HuH-7.5 (cell line): ENCODE measurements around the gene COMMD2.

ENCODE experiments used
- DNase-seq: peaks from one replicate; pipeline ENCODE4 v3.0.0; 2011; ENCODE audit warnings: low spot score

COMMD2 gene

GRCh38 chr3:149763565-149764195 is 11.4 kb upstream of the COMMD2 start:
- no peak for DNase-seq

- DNase-seq = no peak
Measured at GRCh38 chr3:149753717-149754116, 1.4 kb upstream of the COMMD2 start.

- no peak for DNase-seq
Measured at GRCh38 chr3:149752788-149753136, 473 bp upstream of the COMMD2 start.

- no peak for DNase-seq
Measured at GRCh38 chr3:149751551-149751950, 738 bp downstream of the COMMD2 start.

GRCh38 chr3:149744606-149745005 is 7.7 kb downstream of the COMMD2 start:
- no peak for DNase-seq

GRCh38 chr3:149744151-149744550 is 8.1 kb downstream of the COMMD2 start:
- no peak for DNase-seq

- DNase-seq = no peak
Measured at GRCh38 chr3:149739396-149739795, 12.9 kb downstream of the COMMD2 start.

GRCh38 chr3:149738876-149739275 is 13.4 kb downstream of the COMMD2 start:
- no peak for DNase-seq

GRCh38 chr3:149736953-149737205 is 15.4 kb downstream of the COMMD2 start:
- DNase-seq = no peak

- DNase-seq = no peak
Measured at GRCh38 chr3:149736175-149736952, 15.9 kb downstream of the COMMD2 start.

GRCh38 chr3:149732234-149732633 is 20.1 kb downstream of the COMMD2 start:
- no peak for DNase-seq

GRCh38 chr3:149727656-149728055 is 24.6 kb downstream of the COMMD2 start:
- no peak for DNase-seq

GRCh38 chr3:149726716-149727407 is 25.4 kb downstream of the COMMD2 start:
- no peak for DNase-seq

GRCh38 chr3:149723781-149724180 is 28.5 kb downstream of the COMMD2 start:
- no peak for DNase-seq

GRCh38 chr3:149720918-149721317 is 31.4 kb downstream of the COMMD2 start:
- no peak for DNase-seq

- DNase-seq = peak; percentile 28
Measured at GRCh38 chr3:149717391-149718056, 34.8 kb downstream of the COMMD2 start.

- DNase-seq = no peak
Measured at GRCh38 chr3:149716984-149717383, 35.3 kb downstream of the COMMD2 start.

- DNase-seq = no peak
Measured at GRCh38 chr3:149715247-149715646, 37.0 kb downstream of the COMMD2 start.

GRCh38 chr3:149713730-149714654 is 38.3 kb downstream of the COMMD2 start:
- no peak for DNase-seq

GRCh38 chr3:149706905-149707304 is 45.4 kb downstream of the COMMD2 start:
- DNase-seq = no peak

GRCh38 chr3:149705416-149705815 is 46.9 kb downstream of the COMMD2 start:
- DNase-seq = no peak

GRCh38 chr3:149703466-149703865 is 48.8 kb downstream of the COMMD2 start:
- no peak for DNase-seq
